NCI-H1048 (cell line): ENCODE results near the gene NACC2.

Experiments
- DNase-seq: peaks from one replicate; lab custom pipeline; 2025; lab: John Stamatoyannopoulos, UW

Gene NACC2

GRCh38 chr9:135957431-135957830 is 137.7 kb downstream of the NACC2 start:
- no peak for DNase-seq

GRCh38 chr9:135956802-135957174 is 138.3 kb downstream of the NACC2 start:
- DNase-seq: no peak
